ENCODE measurements around the gene CAMKMT. TPM values are rescaled to one million over a fixed set of nuclear protein-coding genes. Genes with fewer than 3 reads are reported as not detected.

Gene CAMKMT
- total RNA-seq, 4 donors from 2014 or later = 6.0 to 15.3 (median 10.7) TPM

DNA sequence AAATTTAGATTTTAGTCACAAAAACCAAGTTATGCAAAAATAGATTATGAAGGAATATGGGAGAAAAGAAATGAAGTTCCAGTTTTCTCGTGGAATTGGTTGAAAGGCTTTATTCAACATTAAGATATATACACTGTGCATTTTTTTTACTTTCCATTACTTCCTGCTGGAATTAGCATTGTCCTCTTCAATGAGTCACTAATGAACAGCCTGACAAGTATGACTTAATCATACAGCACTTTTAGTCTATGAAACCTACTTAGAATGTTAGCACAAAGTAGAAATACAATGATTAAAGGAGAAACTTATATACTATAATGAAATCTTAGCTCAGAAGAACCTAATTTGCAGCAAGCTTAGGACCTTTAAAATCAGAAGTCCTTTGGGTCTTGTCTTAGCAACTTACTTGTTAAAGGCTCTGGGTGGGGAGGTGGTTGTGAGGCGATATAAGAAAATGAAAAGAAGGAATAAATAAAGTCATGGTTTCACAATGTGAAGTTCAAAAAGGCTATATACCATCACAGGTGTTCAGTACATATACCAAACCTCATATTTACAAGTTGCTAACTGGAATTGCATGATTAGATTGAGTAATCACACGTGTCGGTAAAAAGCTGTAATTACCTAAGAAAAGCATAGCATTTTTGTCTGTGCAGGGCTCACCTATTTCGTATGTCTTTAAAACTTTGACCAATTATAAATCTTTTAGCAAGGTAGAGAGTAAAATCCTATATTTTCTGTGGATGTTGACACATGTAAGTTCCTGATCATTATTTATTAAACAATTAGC lies 236.8 kb downstream of the CAMKMT start:
- DNase-seq (ENCODE audit: low spot score in 2 of 2) = no peak
- H3K4me3 ChIP-seq = no peak overlapping the region
- WGBS = 77% methylated on average over 5 of the region's 5 CpGs
- H3K4me1 ChIP-seq = no peaks in the 10 kb centered on the region
- TF ChIP-seq EP300 (IDR thresholded peaks at IDR 0.05) (no peak), POLR2AphosphoS5 (IDR thresholded peaks at IDR 0.05) (no peak), POLR2A (IDR thresholded peaks at IDR 0.05) (no peak)
- TF ChIP-seq, protein P1, sequence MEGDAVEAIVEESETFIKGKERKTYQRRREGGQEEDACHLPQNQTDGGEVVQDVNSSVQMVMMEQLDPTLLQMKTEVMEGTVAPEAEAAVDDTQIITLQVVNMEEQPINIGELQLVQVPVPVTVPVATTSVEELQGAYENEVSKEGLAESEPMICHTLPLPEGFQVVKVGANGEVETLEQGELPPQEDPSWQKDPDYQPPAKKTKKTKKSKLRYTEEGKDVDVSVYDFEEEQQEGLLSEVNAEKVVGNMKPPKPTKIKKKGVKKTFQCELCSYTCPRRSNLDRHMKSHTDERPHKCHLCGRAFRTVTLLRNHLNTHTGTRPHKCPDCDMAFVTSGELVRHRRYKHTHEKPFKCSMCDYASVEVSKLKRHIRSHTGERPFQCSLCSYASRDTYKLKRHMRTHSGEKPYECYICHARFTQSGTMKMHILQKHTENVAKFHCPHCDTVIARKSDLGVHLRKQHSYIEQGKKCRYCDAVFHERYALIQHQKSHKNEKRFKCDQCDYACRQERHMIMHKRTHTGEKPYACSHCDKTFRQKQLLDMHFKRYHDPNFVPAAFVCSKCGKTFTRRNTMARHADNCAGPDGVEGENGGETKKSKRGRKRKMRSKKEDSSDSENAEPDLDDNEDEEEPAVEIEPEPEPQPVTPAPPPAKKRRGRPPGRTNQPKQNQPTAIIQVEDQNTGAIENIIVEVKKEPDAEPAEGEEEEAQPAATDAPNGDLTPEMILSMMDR (IDR thresholded peaks at IDR 0.05) = no peak
- no peaks in the 10 kb centered on the region for H3K36me3 ChIP-seq
- H3K9me3 ChIP-seq = no peaks in the 10 kb centered on the region
- H3K27me3 ChIP-seq = no peaks in the 10 kb centered on the region
- no peak overlapping the region for H3K27ac ChIP-seq

DNA sequence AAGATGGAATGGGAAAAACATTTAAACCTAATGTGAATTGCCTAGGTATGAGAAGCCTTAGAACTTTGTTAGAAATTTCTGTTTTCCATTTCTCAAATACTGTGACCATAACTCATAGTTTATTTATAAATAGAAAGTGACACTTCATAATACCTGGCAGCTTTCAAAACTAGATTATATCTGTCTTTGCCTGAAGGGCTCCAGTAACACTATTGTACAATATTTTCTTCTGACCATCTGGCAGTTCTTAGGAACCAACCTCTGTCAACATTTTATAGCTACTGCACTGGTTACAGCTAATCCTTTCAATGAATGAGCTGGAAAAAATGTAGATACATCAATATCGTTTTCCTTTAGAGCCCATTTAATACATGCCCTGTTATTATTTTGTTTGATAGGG lies 237.4 kb downstream of the CAMKMT start:
- Histone ChIP-seq H3K4me1 (no peaks in the 10 kb centered on the region), H3K9me3 (no peaks in the 10 kb centered on the region), H3K36me3 (no peaks in the 10 kb centered on the region), H3K27ac (no peak overlapping the region), H3K4me3 (no peak overlapping the region), H3K27me3 (no peaks in the 10 kb centered on the region)
- no peak for DNase-seq (ENCODE audit: low spot score in 2 of 2)
- 52% methylated on average over 1 of the region's 1 CpG for WGBS
- TF ChIP-seq, protein P1 (IDR thresholded peaks at IDR 0.05) = no peak
- TF ChIP-seq POLR2A (IDR thresholded peaks at IDR 0.05) (no peak), POLR2AphosphoS5 (IDR thresholded peaks at IDR 0.05) (no peak), EP300 (IDR thresholded peaks at IDR 0.05) (no peak)

DNA sequence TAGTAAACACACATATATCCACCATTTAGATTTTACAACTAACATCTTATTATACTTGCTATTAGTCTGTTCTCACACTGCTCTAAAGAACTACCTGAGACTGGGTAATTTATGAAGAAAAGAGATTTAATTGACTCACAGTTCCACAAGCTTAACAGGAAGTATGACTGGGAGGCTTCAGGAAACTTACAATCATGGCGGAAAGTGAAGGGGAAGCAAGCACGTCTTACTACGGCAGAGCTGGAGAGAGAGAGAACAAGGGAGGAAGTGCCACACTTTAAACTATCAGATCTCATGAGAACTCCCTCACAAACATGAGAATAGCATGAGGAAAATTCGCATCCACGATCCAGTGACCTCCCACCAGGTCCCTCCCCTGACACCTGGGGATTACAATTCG lies 240.7 kb downstream of the CAMKMT start:
- TF ChIP-seq POLR2A (IDR thresholded peaks at IDR 0.05) (no peak), EP300 (IDR thresholded peaks at IDR 0.05) (no peak), POLR2AphosphoS5 (IDR thresholded peaks at IDR 0.05) (no peak)
- TF ChIP-seq, protein P1 (IDR thresholded peaks at IDR 0.05) = no peak
- Histone ChIP-seq H3K27me3 (no peaks in the 10 kb centered on the region), H3K4me1 (no peaks in the 10 kb centered on the region), H3K27ac (no peak overlapping the region), H3K4me3 (no peak overlapping the region), H3K36me3 (no peaks in the 10 kb centered on the region), H3K9me3 (no peaks in the 10 kb centered on the region)
- WGBS = 92% methylated on average over 6 of the region's 6 CpGs
- DNase-seq (ENCODE audit: low spot score in 2 of 2) = no peak

DNA sequence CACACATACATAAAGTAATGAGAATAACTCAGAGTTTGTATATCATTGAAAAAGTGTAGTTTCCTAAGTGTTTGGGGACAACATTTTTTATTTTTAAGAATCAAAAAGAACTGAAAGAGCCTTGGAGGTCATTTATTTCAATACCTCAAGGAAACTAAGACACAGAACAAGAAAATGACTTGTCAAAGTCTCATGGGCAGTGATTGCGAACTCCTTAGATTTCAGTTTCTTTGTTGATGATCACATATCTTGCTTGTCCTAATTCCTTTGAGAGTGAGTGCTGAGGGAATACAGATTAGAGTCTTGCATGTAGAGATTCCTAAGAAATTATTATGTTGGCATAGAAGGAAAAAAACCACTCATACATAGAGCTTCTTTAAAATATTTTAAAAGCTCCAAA lies 243.8 kb downstream of the CAMKMT start:
- Histone ChIP-seq H3K27me3 (no peaks in the 10 kb centered on the region), H3K4me1 (no peaks in the 10 kb centered on the region), H3K4me3 (no peak overlapping the region), H3K27ac (no peak overlapping the region), H3K9me3 (no peaks in the 10 kb centered on the region), H3K36me3 (no peaks in the 10 kb centered on the region)
- DNase-seq (ENCODE audit: low spot score in 2 of 2) = no peak
- TF ChIP-seq POLR2AphosphoS5 (IDR thresholded peaks at IDR 0.05) (no peak), POLR2A (IDR thresholded peaks at IDR 0.05) (no peak), EP300 (IDR thresholded peaks at IDR 0.05) (no peak)
- TF ChIP-seq, protein P1 (IDR thresholded peaks at IDR 0.05) = no peak
- 97% methylated on average over 1 of the region's 1 CpG for WGBS

DNA sequence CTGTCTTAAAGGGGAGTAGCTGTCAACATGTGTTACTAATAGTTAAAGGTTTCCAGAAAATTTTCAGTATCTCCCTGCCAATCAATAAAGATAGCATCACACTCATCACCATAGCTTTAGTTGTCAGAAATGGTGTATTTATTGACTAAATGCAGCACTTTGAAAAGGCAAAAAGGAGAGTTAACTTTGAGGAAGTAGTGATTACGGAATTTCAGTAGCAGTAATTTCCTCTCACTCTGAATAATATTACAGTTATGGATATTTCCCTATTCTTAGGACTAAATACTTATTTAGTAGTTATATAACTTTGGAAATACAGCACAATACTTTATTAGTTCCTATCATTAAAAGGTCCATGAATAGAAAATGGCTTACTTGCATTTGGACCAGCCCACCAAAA lies 250.5 kb downstream of the CAMKMT start:
- Histone ChIP-seq H3K27ac (no peak overlapping the region), H3K27me3 (no peaks in the 10 kb centered on the region), H3K9me3 (no peaks in the 10 kb centered on the region), H3K4me1 (no peaks in the 10 kb centered on the region), H3K36me3 (no peaks in the 10 kb centered on the region), H3K4me3 (no peak overlapping the region)
- TF ChIP-seq POLR2AphosphoS5 (IDR thresholded peaks at IDR 0.05) (no peak), EP300 (IDR thresholded peaks at IDR 0.05) (no peak), POLR2A (IDR thresholded peaks at IDR 0.05) (no peak)
- TF ChIP-seq, protein P1 (IDR thresholded peaks at IDR 0.05) = no peak
- DNase-seq (ENCODE audit: low spot score in 2 of 2) = no peak
- WGBS = 86% methylated on average over 1 of the region's 1 CpG
